Activated CD8-positive, alpha-beta memory T cell treated with anti-CD3 and anti-CD28 coated beads, Interleukin-2, amount 50 U/mL, for 1 hour (primary cell): ENCODE data around the gene TBATA.

ENCODE experiments used
- DNase-seq: peaks from one replicate; pipeline ENCODE4 v3.0.0-alpha.2; 2020; ENCODE audit errors: extremely low read depth

The TBATA gene

DNA sequence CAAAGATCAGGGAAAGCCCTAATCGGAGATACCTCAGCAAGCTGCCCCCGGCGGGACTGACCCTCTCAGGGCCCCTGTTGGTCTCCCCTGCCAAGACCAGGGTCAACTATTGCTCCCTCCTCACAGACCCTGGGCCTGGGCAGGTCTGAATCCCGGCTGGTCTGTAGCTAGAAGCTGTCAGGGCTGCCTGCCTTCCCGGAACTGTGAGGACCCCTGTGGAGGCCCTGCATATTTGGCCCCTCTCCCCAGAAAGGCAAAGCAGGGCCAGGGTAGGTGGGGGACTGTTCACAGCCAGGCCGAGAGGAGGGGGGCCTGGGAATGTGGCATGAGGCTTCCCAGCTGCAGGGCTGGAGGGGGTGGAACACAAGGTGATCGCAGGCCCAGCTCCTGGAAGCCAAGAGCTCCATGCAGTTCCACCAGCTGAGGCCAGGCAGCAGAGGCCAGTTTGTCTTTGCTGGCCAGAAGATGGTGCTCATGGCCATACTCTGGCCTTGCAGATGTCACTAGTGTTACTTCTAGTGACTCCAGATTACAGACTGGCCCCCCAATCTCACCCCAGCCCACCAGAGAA lies 24.1 kb downstream of the TBATA start:
- no peak for DNase-seq

DNA sequence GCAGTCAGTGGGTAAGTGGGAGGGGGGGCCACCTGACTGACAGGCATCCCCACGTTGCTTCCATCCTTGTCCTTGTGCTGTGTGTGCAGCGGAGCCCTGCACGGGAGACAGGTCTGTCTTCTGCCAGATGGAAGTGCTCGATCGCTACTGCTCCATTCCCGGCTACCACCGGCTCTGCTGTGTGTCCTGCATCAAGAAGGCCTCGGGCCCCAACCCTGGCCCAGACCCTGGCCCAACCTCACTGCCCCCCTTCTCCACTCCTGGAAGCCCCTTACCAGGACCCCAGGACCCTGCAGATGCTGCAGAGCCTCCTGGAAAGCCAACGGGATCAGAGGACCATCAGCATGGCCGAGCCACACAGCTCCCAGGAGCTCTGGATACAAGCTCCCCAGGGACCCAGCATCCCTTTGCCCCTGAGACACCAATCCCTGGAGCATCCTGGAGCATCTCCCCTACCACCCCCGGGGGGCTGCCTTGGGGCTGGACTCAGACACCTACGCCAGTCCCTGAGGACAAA lies 24.8 kb downstream of the TBATA start:
- DNase-seq = no peak

DNA sequence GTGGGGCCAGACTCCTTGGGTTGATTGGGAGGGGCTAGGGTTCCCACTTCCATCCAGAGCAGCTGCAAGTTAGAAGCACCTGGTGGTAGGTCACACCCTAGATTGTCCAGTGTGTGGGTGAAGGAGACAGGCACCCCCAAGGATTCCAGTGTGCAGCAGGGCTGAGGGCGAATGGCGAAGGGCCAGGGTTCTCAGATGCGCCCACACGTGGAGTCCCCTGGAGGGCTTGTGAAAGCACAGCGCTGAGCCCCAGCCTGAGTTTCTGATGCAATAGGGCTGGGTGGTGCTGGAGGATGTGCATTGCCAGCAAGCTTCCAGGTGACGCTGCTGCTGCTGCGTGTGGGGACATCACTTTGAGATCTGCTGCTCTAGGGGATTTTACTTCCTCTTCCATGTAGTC lies 25.4 kb downstream of the TBATA start:
- no peak for DNase-seq

DNA sequence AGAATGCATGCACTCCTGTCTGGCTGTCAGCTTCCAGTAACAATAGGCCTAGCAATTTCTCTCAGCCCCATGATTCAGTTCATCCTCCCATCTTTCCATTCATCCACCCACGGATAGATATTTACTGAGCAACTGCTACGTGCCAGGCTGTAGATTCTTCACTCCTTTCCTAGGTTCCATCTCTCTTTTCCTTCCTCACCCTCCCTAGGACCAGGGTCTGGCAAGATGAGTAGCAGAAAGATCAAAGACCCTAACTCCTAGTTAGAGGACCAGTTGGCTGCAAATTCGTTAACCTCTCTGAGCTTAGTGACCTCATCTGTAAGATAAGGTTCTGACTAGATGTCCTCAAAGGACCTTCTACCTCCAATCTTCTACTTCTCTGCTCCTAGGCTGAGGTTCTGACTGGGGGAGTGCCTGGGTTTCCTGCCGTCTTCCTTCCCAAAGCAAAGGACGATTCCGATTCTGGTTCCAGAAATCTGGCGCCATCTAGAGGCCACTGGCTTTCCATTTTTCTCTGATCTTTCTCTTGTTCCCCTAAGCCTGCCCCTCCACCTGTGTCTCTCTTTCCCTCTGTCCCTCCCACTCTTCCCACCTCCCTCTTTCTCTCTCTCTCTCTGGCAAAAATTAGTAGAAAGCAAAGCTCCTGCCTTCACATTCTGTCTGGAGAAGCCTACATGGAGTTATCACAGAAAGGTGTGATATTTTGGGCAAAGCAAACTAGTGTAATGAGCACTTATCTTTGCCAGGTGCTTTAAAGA lies 26.2 kb downstream of the TBATA start:
- DNase-seq = peak; percentile 30

DNA sequence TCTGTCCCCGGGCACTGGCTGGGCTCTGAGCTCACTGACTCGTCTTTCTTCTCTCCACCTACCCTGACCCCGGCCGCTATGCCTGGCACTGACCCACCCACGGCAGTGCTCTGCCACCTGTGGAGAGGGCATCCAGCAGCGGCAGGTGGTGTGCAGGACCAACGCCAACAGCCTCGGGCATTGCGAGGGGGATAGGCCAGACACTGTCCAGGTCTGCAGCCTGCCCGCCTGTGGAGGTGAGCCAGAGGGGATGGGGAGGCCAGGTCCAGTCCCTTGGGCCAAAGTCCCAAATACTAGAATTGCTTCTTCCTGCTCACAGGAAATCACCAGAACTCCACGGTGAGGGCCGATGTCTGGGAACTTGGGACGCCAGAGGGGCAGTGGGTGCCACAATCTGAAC lies 27.3 kb downstream of the TBATA start:
- DNase-seq = no peak

DNA sequence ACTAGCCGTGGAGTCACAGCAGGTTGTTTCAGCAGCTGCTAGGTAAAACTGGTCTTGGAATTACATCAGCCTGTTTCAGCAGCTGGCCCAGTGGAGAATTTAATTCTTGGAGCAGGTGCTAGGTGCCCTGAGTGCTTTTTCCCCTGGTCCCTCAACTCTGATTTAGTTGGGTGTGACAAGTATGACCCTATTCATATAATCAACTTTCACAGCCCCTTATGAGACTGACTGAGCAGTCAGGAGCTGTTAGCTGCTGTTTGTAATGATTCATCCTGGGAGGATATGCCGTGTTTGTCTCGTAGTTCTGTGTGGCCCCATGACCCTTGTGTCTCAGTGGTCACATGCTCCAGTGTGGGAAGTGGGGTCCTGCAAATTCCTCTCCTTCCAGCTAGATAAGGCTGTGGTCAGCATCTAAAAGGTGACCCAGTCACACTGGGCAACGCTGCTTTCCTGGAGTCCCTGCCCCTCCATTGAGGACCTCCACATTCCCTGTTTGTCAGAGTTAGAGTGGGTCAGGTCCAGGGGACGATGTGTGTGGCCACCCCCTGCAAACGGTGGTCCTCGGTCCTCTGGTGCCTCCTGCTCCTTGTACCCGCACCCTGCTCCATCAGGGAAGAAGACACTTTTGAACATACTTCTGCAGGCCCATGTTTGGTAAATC lies 28.3 kb downstream of the TBATA start:
- no peak for DNase-seq

DNA sequence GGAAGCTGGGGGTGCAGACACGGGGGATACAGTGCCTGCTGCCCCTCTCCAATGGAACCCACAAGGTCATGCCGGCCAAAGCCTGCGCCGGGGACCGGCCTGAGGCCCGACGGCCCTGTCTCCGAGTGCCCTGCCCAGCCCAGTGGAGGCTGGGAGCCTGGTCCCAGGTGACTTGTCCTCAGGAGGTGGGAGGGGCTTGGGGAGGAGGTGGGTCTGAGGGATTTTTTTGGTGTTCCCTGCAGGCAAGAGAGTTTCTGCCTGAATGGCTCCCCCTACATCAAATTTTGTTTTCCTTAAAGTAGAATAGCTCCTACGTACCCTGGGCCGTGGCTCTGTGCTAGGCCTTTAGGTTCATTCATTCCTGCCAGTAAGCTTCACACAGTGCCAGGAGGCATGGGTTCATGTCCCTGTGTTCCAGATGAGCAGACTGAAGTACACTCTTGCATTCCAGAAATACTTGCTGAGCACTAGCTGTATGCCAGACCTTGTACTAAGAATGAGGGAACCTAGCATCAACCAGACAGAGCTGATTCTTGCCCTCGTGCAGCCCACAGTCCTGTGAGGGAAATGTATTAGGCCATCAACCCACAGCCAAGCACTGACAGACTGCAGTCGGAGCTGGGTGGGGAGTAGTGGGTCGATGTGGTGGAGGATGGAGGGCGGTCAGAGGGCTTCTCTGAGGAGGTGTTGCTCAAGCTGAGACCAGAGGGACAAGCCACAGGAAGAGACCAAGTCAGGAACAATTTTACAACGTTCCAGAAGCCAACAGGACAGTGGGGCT lies 31.1 kb downstream of the TBATA start:
- no peak for DNase-seq

DNA sequence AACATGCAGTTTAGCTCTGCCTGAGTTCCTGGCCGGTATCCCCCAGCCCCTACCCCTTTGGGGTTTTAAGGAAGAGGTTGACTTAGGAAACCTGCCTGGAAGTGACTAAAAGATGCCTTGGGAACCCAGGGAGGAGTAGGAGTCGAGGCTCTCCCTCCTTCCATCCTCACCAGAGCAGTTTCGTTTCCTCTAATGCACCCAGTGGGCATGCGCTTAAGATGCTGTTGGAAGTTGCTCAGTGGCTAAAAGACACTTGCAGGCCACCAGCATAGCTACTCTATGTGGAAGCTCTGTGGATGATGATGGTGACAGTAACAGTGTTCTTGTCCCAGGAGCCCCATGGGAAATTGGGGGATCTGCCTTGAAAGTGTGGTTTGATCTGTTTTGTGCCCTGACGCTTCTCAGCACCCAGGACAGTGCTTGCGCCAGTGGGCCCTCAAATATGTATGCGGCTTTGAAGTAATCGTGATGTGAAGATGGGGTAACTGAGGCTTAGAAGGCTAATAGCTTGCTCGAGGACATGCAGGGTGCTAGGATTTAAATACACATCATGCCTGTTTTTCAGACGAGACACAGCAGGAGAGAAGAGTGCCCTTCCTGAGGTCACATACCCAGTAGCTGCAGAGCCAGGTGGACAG lies 32.0 kb downstream of the TBATA start:
- DNase-seq = no peak

DNA sequence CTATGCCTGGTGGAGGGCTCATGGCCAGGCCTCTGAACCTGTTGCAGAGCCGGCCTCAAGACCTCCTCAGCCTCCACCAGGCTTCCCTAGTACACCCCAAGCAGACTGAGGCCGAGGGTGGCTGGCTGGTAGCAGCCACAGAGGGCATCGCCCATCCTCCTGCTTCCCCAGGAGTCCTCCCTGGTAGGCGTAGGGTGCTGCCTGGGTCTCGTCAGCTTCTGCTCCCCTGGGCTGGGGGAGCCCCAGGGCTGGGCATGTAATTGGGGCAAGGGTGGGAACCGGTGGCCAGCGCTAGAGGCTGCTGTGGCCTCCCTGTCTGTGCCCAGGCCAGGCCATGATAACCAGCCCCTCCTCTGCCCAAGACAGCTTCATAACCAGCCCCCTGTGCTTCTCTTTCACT lies 32.6 kb downstream of the TBATA start:
- no peak for DNase-seq

DNA sequence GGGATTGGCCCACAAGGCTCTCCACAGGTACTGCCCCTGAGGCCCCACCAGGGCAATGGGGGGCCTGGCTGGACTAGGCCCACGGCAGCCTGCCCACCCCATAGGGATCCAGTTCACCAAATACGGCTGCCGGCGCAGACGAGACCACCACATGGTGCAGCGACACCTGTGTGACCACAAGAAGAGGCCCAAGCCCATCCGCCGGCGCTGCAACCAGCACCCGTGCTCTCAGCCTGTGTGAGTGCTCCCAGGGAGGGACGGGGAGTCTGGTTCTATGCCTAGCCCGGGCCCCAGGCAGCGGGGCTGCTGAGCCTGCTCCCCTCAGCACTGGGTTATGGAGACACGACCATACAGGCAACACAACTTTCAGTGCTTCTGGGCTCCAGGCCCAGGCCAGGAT lies 33.2 kb downstream of the TBATA start:
- no peak for DNase-seq

DNA sequence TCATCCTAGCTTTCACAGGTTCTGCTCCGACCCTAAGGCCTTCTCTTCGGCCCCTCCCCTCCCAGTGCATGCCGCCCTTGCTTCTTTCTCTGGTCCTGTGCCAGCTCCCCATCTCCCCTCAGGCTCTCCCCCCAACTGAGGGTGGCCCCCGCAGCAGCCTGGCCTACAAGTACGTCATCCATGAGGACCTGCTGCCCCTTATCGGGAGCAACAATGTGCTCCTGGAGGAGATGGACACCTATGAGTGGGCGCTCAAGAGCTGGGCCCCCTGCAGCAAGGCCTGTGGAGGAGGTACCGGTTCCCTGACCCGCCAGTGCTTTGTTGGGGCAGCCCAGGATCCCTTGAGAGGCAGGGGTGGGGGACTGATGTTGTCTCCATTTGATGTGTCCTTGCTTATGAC lies 33.8 kb downstream of the TBATA start:
- no peak for DNase-seq

DNA sequence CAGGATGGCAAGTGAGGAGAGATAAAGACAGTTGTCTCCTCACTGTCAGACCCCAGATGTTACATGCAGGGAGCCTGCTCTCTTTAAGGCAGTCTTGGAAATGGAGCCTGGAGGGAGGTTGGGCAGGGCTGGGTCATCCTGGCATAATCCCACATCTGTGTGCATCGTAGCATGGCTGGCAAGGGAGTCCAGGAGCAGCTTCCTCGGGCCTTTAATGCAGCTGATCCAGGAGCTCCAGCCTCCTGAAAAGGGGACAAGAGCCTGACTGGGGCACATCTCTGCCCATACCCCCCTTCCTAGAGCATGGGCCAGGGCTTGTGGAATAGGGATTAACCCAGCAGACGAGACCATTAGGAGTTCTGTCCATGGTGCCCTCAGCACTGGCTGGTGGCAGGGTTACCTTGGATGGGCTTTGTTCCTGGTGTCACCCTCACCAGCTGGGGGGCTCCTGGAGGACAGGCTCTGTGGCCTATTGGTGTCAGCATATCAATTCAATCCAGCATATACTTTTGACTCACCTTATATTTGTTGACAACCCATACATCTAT lies 34.9 kb downstream of the TBATA start:
- no peak for DNase-seq

DNA sequence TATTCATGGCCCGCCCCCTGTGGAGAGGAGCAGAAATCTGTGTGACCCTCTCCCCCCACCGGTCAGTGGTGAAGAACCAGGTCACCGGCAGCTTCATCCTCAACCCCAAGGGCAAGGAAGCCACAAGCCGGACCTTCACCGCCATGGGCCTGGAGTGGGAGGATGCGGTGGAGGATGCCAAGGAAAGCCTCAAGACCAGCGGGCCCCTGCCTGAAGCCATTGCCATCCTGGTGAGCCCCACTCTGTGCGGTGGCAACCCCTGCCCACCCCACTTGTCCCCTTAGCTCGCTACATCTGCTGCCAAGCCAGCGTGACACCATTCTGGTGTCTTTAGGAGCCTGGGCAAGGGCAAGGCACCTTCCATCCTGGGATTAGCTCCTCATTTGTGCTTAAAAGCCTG lies 35.4 kb downstream of the TBATA start:
- no peak for DNase-seq

DNA sequence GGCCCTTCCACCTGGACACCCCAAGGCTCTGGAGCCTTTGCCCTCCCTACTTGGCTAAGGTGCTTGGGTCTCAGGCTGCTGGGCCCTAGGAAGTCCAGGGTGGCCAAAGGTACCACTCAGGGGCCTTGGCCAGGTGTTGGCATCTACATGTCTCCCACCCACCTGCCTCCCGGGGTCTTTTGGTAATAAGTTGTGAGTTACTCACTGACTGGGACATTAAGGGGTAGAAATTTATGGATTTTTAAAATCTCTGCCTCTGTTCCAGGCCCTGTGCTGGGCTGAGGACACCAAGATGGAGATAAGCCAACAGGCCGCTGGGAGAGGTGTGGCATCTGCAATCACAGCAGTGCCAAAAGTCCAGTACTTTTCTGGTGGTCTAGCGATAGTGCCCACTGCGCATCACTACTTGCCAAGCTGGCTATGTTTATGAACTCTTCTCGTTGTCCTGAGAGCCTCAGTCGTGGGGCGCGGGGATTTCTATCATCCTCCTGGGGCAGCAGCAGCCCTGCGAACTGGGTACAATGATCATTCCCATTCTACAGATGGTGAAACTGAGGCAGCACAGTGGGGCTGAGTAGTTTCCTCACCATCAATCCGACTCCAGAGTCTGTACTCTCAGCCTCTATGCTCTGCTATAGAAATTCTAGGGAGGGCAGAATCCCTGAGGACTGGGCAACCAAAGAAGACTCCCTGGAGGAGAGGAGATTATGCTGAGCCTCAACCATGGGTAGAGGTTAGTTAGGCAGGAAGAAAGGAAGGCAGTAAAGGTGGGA lies 36.2 kb downstream of the TBATA start:
- no peak for DNase-seq

DNA sequence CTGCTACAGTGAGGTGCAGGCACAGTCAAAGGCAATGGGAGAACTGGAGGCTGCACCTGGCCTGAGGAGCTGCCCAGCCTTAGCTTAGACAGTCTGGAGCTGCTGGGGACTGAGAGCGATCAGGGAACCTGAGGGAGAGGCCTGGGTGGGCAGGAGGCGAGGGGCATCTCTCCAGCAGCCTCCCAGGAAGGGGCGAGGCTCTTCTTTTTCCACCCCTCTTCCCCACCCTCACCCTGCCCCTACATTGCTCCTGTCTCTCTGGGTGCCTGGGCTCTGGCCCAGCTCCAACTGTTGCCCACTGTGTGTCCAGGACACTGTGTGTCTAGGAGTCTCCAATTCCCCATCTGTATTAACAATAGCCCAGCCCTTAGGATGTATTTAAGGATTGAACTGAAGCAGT lies 36.9 kb downstream of the TBATA start:
- no peak for DNase-seq

DNA sequence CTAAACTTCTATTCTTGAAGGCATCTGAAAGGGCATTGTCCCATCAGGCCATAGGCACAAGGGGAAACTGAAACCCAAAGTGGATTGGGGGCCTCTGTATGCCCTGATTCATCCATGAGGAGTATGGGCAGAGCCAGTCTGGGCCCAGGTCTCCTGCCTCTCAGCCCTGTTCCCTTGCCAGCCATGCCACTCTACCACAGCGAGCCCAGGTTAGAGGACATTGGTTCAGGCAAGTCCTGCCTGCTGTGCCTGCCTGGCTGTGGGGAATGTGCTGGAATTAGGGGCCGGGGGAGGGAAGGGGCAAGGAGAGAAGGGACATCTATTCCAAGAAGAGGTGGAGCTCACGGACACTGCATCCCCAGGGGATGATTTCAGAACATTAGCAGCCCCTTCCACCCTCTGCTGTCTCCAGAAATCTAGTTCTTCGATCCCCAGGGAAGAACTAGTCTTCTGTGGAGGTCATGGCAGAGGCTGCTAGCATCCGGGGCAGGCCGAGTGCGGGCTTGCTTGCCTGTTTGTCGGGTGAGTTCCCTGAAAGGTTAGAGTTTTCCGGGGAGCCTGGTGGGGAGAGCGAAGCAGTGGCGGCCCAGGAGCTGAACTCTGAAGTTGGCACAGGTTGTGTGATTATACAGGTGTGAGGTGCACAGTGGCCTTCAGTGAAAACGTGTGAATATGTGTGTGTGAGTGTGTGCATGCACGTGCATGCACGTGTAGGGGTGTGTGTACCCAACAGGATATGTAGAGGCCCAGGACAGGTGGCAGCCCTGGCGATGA lies 37.8 kb downstream of the TBATA start:
- DNase-seq = no peak

DNA sequence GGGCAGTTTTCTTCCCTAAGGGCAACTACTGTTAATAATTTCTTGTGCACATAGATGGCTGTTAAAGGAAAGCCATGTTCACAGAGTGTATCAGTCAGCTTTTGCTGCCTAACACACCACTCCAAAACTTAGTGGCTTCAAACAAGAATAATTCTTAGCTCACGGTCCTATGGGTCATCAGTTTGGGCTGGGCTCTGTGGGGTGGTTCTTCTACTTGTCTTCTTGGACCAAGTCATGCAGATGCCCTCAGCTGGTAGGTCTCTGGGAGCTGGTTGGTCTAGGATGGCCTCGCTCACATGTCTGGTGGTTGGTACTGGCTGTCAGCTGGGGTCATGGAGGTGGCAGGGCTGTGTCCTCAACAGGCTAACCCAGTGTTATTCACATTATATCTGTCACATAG lies 39.6 kb downstream of the TBATA start:
- no peak for DNase-seq

DNA sequence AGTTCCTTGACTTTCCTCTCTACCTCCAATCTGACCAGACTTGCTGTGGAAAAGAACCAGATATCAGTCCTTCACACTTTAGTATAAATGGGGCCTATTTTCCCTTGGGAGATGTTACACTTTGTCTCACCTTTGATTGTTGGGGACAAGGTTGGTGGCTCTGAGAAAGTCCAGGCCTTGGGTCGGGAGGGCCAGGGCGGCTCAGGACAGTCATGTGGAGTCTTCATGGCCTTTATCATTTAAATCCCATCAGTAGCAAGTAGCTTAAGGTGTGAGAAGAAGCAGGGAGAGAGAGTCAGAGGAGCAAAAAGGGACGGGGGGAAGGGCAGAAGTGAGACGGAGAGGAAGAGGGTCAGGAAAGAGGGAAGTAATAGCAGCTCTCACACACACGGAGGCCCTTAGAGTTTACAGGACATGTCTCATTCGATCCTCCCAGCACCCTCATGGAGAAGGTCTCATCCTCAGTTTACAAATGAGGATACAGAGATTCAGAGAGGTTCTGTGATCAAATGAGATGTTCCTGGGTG lies 40.5 kb downstream of the TBATA start:
- no peak for DNase-seq

DNA sequence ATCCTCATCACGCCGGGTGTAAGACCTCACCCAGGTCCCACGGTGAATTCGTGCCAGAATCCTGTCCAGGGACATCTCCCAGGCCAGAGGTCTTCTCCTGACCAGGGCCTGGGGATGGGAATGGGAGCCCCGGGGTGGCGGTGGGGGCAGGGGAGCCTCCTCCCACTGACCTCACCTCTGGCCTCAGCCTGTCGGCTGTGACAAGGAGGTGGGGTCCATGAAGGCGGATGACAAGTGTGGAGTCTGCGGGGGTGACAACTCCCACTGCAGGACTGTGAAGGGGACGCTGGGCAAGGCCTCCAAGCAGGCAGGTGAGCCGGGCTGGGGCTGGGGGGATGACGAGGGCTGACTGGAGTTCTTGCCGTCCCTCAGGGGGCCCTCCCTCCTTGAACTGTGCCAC lies 41.3 kb downstream of the TBATA start:
- DNase-seq = no peak

DNA sequence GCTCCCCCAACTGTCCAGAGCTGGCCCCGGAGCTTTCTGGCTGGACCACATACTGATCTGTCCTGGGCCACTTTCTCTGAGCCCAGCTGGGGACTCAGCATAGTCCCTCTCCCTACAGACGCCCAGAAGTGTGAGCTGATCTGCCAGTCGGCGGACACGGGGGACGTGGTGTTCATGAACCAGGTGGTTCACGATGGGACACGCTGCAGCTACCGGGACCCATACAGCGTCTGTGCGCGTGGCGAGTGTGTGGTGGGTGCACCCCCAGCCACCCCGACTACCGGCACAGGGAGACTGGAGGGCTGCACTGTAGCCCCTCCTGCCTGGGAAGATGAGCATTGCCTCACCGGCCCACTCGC lies 41.8 kb downstream of the TBATA start:
- DNase-seq = no peak
